AG20443 (cell line): Measurements from ENCODE around the gene NOL4L.
A peak's percentile ranks its signal among the peaks of the same experiment; 100 is the strongest.

Experiments
- DNase-seq: peaks from one replicate; pipeline ENCODE4 v3.0.0; 2012; ENCODE audit warnings: low spot score, mixed read lengths

The NOL4L gene

DNA sequence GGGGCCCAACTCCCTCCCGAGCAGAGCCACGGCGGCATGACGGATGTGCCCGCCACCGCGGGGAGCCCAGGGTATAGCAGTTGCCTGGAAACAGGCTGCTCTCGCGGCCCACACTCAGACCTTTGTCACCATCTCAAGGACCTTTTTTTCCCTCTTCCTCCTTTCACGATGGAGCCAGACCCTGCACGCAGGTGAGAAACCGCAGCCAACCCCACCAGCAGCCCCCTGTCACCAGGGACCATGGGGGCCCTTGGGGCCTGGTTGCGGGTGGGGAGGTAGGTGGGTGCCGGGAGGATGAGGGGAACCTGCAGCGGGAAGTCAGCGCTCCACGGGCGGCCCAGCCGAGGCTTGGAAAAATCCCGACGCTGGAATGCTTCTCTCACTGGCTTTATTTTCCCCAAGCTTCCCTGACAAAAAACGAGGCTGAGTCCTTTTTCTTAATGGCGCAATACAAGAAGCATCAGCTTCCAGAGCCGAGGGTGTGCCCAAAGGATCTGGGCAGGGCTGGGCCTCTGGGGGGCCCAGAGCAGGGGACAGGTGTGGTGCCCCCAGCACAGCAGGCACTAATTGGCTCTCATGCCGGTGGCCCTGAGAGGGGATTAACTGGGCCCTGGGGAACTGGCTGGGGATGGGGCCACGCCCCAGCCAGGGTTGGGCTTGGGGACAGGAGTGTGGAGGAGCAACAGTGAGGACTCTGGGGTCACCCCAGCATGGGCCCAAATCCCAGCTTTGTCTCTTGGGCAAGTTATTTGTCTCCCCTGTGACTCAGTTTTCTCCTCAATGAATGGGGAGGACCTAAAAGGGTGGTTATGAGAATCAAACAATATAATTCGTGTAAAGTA, 23.9 kb downstream of the NOL4L start:
- peak; percentile 47 for DNase-seq

DNA sequence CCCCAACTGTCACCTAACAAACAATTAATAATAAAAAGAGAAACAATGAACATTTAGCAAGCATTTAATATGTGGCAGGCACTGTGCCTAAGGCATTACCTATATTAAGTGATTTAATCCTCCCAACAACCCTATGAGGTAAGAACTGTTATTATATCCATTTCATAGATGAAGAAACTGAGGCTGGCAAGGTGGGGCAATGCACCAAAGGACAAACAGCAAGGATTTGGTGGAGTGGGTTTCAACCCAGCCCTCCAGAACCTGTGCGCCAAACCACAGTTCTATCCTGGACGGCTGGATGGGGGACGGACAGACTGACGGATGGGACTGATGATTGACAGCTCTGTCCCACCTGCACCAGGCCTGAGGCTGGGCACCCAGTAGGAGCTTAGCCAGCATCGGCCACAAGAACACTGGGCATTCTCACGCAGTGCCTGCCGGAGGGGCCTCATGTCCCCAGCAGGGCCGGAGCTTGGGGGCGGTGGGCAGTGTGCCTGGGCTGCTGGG, 24.6 kb downstream of the NOL4L start:
- no peak for DNase-seq

GRCh38 chr20:32559753-32560380, 25.3 kb downstream of the NOL4L start:
- no peak for DNase-seq

DNA sequence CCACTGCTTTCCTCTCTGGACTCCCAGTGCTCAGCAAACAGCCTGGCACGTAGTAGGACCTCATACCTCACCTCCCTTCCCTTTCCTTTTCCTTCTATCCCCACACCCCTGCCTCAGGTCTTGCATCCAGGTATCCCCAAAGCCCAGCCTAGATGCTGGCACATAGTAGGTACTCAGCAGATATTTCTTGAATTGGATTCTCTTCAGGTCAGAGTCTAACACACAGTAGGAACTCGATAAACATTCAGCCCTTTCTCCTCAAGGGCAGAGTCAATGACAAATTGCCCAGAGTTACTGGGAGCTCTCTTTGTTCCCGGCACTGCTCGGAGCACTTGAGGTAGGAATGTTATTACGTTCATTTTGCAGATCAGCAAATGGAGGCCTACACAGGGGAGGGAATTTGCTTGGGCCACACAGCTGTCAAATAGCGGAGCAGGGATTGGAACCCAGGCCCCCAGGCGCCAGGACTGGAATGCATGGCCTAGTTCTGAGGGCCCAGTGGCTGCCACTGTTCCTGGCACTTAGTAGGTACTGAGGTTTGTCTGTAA, 25.9 kb downstream of the NOL4L start:
- DNase-seq: no peak

- no peak for DNase-seq
These were observed 26.6 kb downstream of the NOL4L start for GRCh38 chr20:32558526-32558925.

- DNase-seq: no peak
These were observed 27.8 kb downstream of the NOL4L start for GRCh38 chr20:32557319-32557718.

GRCh38 chr20:32556312-32557184, 28.6 kb downstream of the NOL4L start:
- no peak for DNase-seq

GRCh38 chr20:32555584-32555983, 29.5 kb downstream of the NOL4L start:
- no peak for DNase-seq

GRCh38 chr20:32554965-32555289, 30.2 kb downstream of the NOL4L start:
- DNase-seq: no peak

GRCh38 chr20:32553618-32554017, 31.5 kb downstream of the NOL4L start:
- no peak for DNase-seq

GRCh38 chr20:32551693-32552092, 33.4 kb downstream of the NOL4L start:
- no peak for DNase-seq

- DNase-seq: no peak
These were observed 35.3 kb downstream of the NOL4L start for GRCh38 chr20:32549842-32550241.

DNA sequence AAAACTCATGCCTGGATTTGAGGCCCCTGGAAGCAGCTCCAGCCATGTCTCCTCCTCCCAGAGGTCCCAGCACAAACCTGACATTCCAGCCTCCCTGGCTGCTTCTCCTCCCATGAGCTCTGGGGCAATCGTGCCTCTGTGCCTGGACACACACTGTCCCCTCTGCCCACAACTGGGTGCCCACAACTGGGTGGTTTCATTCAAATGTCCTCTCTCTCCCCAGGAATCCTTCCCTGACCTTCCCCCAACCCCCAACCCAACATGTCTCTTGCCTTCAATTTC, 37.4 kb downstream of the NOL4L start:
- DNase-seq: no peak

GRCh38 chr20:32546918-32547752, 38.0 kb downstream of the NOL4L start:
- DNase-seq: no peak

- no peak for DNase-seq
These were observed 40.0 kb downstream of the NOL4L start for GRCh38 chr20:32544893-32545840.

- DNase-seq: no peak
These were observed 40.8 kb downstream of the NOL4L start for GRCh38 chr20:32544260-32544722.

DNA sequence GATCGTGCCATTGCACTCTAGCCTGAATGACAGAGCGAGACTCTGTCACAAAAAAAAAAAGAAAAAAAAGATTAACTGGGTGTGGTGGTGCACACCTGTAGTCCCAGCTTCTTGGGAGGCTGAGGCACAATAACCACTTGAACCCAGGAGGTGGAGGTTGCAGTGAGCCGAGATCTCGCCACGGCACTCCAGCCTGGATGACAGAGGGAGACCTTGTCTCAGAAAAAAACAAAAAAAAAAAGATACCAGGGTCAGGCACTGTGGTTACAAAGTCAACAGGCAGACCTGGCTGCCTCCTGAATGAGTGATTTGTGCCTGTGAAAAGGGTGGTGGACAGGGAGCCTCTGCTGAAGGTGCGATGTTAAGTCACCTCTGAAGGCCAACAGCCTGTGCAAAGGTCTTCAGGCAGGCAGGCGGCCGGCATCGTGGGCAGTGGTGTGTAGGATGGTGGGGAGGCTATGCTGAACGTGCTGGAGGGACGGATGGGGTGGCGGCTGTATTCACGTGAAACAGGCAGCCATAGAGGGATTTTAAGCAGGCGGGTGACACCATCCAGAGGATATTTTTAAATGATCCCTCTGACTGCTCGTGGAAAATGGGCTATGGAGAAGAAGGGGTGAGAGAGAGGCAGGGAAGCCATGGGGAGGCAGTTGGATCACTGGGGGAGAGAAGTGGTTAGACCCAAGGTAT, 41.4 kb downstream of the NOL4L start:
- DNase-seq: no peak

- DNase-seq: no peak
These were observed 42.9 kb downstream of the NOL4L start for GRCh38 chr20:32542259-32542615.

GRCh38 chr20:32541323-32542258, 43.5 kb downstream of the NOL4L start:
- no peak for DNase-seq
